Measurements from ENCODE around the gene ACOT11. TPM values are rescaled to one million over a fixed set of nuclear protein-coding genes. Genes with fewer than 3 reads are reported as not detected.

ACOT11 gene
- total and polyA plus RNA-seq, 7 donors: 8.9 to 40.9 (median 22.1) TPM

DNA sequence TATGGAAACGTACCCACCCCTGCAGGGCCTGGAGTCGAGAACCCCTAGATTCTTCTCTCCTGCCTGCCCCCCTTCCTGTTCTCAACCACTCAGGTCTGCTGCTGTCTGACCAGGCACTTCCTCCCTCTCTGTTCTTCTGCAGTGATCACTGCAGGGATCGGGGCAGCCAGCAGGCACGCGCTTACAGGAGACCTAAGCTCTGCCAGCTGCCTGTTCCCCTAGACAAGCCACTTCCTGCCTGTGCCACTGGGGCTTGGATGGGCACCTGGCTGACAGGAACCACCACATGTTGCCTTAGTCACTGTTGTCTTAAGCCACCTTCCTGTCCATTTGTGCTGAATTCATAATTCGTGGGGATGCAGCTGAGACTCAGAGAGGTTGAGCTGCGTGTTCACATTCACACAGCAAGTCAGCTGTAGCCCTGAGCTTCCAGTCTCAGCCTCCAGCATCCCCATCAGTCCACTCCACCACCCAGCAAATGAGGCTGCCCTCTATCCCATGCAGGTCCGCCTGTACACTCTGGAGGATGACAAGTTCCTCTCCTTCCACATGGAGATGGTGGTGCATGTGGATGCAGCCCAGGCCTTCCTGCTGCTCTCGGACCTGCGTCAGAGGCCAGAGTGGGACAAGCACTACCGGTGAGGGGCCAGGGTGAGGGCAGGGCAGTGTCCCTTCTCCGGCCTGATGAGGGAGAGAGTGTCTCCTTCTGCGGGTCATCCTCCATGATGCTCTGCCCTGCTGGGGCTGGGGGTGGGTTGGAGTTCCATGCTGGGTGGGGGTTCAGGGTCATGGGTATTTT is 56.7 kb downstream of the ACOT11 start:
- peak; percentile 46 for DNase-seq
- peaks cover 6 to 59% (median 15%) of the 10 kb centered on the region in 4 donors for H3K36me3 ChIP-seq
- intact Hi-C loops (cut with DNase I): no loop called here
- H3K4me3 ChIP-seq: no peak overlapping the region
- TF ChIP-seq, protein P1, sequence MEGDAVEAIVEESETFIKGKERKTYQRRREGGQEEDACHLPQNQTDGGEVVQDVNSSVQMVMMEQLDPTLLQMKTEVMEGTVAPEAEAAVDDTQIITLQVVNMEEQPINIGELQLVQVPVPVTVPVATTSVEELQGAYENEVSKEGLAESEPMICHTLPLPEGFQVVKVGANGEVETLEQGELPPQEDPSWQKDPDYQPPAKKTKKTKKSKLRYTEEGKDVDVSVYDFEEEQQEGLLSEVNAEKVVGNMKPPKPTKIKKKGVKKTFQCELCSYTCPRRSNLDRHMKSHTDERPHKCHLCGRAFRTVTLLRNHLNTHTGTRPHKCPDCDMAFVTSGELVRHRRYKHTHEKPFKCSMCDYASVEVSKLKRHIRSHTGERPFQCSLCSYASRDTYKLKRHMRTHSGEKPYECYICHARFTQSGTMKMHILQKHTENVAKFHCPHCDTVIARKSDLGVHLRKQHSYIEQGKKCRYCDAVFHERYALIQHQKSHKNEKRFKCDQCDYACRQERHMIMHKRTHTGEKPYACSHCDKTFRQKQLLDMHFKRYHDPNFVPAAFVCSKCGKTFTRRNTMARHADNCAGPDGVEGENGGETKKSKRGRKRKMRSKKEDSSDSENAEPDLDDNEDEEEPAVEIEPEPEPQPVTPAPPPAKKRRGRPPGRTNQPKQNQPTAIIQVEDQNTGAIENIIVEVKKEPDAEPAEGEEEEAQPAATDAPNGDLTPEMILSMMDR (IDR thresholded peaks at IDR 0.05): no peak
- TF ChIP-seq EP300 (IDR thresholded peaks at IDR 0.05): no peak
- no peak for TF ChIP-seq POLR2AphosphoS5 (IDR thresholded peaks at IDR 0.05)
- no peak overlapping the region for H3K27ac ChIP-seq
- H3K9me3 ChIP-seq: no peaks in the 10 kb centered on the region
- 68 to 80% methylated on average over 13 of the region's 13 CpGs for WGBS, 2 donors
- no peaks in the 10 kb centered on the region for H3K27me3 ChIP-seq
- no peaks in the 10 kb centered on the region for H3K4me1 ChIP-seq

DNA sequence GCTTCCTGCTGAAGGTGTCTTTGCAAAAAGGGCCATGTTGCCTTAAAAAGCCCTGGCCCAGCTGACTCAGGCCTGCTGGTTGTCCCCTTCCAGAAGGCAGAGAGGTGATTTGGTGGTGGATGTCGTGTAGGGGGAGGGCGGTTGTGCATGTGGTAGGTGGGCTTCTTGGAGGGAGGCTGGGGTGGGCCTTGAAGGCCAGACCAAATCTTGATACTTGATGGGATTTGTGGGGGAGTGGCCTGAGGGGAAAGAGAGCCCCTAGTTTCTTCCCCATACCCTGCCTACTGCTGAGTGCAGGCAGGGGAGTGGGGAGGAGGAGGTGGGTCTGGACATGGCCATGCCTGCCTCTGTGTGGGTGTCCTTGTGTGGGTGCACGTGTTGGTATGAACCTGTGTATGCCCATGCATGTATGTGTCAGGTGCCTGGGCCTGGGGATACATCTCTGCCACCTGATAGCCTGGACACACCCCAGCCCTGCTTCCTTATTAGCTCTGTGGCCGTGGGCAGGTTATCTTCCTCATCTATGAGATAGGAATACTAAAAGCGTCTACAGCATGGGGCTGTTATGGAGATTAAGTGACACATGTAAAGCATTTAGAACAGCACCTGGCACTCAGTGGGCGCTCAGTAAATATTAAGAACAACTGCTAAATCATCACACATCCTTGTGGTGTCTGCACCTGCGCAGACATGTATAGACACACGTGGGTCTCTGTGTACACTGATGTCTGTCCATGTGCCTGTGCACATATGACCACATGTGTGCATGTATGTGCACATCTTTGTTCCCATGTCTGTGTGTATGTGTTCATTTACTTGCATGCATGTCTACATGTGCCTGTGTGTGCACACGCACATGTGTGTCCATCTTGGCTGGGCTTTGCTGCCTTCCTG is 58.3 kb downstream of the ACOT11 start:
- peak; percentile 32 for DNase-seq
- intact Hi-C loops (cut with DNase I): no loop called here
- H3K4me3 ChIP-seq: no peak overlapping the region
- H3K36me3 ChIP-seq: peaks cover 2 to 57% (median 12%) of the 10 kb centered on the region in 4 donors
- H3K27me3 ChIP-seq: no peaks in the 10 kb centered on the region
- no peak for TF ChIP-seq EP300 (IDR thresholded peaks at IDR 0.05)
- TF ChIP-seq, protein P1 (IDR thresholded peaks at IDR 0.05): no peak
- TF ChIP-seq POLR2A (IDR thresholded peaks at IDR 0.05): no peak
- TF ChIP-seq POLR2AphosphoS5 (IDR thresholded peaks at IDR 0.05): no peak
- no peaks in the 10 kb centered on the region for H3K4me1 ChIP-seq
- 43 to 77% methylated on average over 9 of the region's 9 CpGs for WGBS, 2 donors
- no peaks in the 10 kb centered on the region for H3K9me3 ChIP-seq
- H3K27ac ChIP-seq: no peak overlapping the region

DNA sequence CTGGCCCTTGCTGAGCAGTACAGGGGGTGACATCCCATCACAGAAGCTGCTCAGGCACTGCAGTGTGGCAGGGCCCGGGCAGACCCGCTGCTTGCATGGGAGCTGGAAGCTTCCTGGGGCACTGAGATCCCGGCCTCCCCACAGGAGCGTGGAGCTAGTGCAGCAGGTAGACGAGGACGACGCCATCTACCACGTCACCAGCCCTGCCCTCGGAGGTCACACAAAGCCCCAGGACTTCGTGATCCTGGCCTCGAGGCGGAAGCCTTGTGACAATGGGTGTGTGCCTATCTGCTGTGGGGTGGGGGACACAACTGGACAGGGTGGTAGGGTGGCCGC is 58.9 kb downstream of the ACOT11 start:
- TF ChIP-seq EP300 (IDR thresholded peaks at IDR 0.05) (no peak), POLR2A (IDR thresholded peaks at IDR 0.05) (no peak), POLR2AphosphoS5 (IDR thresholded peaks at IDR 0.05) (no peak)
- TF ChIP-seq, protein P1 (IDR thresholded peaks at IDR 0.05): no peak
- intact Hi-C loops (cut with DNase I): no loop called here
- Histone ChIP-seq H3K27ac (no peak overlapping the region), H3K4me1 (no peaks in the 10 kb centered on the region), H3K36me3 (peaks cover 0 to 55% (median 9%) of the 10 kb centered on the region in 4 donors), H3K4me3 (no peak overlapping the region), H3K9me3 (no peaks in the 10 kb centered on the region), H3K27me3 (no peaks in the 10 kb centered on the region)
- WGBS, 2 donors: 90 to 93% methylated on average over 13 of the region's 13 CpGs
- peak; percentile 50 for DNase-seq

DNA sequence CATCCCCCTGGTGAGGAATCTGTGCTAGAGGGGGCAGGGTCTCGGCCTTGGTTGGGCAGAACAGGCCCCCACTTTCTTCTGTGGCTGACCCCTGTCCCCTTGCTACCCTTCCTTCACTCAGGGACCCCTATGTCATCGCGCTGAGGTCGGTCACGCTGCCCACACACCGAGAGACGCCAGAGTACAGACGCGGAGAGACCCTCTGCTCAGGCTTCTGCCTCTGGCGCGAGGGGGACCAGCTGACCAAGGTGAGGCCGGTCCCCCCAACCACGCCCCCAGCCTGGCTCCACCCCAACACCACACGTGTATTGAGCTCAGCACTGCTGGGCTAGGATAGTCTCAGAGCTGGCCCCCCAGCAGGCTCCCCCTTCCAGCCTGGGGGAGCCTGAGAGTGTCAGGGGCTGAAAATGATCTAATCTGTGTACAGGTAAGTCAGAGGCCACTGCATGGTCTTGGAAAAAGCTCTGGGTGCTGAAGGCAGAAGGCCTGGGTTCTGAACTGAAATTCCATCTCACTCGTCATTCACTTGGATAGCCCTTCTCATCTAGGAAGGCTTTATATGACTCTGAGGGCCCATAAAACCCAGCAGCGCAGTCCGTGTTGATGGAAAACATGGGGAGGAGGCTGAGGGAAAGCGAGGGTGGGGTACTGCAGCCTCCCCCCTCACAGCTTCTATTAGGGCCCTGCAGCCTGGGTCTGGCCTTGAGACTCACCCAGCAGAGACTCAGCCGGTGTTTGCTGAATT is 60.0 kb downstream of the ACOT11 start:
- intact Hi-C loops (cut with DNase I): no loop called here
- Histone ChIP-seq H3K36me3 (peaks cover 0 to 55% (median 9%) of the 10 kb centered on the region in 4 donors), H3K9me3 (no peaks in the 10 kb centered on the region), H3K4me1 (no peaks in the 10 kb centered on the region), H3K4me3 (no peak overlapping the region), H3K27me3 (no peaks in the 10 kb centered on the region), H3K27ac (no peak overlapping the region)
- TF ChIP-seq, protein P1 (IDR thresholded peaks at IDR 0.05): no peak
- TF ChIP-seq EP300 (IDR thresholded peaks at IDR 0.05) (no peak), POLR2A (IDR thresholded peaks at IDR 0.05) (no peak), POLR2AphosphoS5 (IDR thresholded peaks at IDR 0.05) (no peak)
- 87 to 90% methylated on average over 19 of the region's 19 CpGs for WGBS, 2 donors
- peak; percentile 35 for DNase-seq

All from sigmoid colon (tissue), 7 donors.